NCI-H524 (cell line): ENCODE results near the gene BCOR.
A peak's percentile ranks its signal among the peaks of the same experiment; 100 is the strongest.

Experiments used
- DNase-seq, 2 experiments: peaks; one replicate each; lab custom pipeline; 2025; lab: John Stamatoyannopoulos, UW

The BCOR gene

GRCh38 chrX:40019541-40019940 is 78.2 kb downstream of the BCOR start:
- DNase-seq = no peak

- no peak for DNase-seq
Observed at GRCh38 chrX:40018041-40018440, 79.7 kb downstream of the BCOR start.

GRCh38 chrX:40016749-40017148 is 81.0 kb downstream of the BCOR start:
- DNase-seq = no peak

GRCh38 chrX:40015693-40016092 is 82.1 kb downstream of the BCOR start:
- DNase-seq = no peak

GRCh38 chrX:40013266-40014195 is 84.2 kb downstream of the BCOR start:
- DNase-seq = peak; percentile 53 to 70

GRCh38 chrX:40012868-40013265 is 84.9 kb downstream of the BCOR start:
- peak in 1 of 2 experiments; percentile 43 for DNase-seq

GRCh38 chrX:40012039-40012867 is 85.5 kb downstream of the BCOR start:
- peak; percentile 5 to 24 for DNase-seq

GRCh38 chrX:40011322-40012038 is 86.3 kb downstream of the BCOR start:
- no peak for DNase-seq

GRCh38 chrX:40010550-40011321 is 87.0 kb downstream of the BCOR start:
- peak in 1 of 2 experiments; percentile 23 for DNase-seq

GRCh38 chrX:40009890-40010289 is 87.9 kb downstream of the BCOR start:
- DNase-seq = peak in 1 of 2 experiments; percentile 23

- DNase-seq = peak in 1 of 2 experiments; percentile 33
Observed at GRCh38 chrX:40009462-40009851, 88.3 kb downstream of the BCOR start.

- DNase-seq = peak; percentile 78 to 83
Observed at GRCh38 chrX:40008791-40009461, 88.8 kb downstream of the BCOR start.

GRCh38 chrX:40007756-40008705 is 89.7 kb downstream of the BCOR start:
- DNase-seq = peak; percentile 36 to 69

- DNase-seq = no peak
Observed at GRCh38 chrX:40007131-40007755, 90.5 kb downstream of the BCOR start.

- peak in 1 of 2 experiments; percentile 32 for DNase-seq
Observed at GRCh38 chrX:40006106-40007017, 91.4 kb downstream of the BCOR start.

GRCh38 chrX:40005292-40006011 is 92.3 kb downstream of the BCOR start:
- DNase-seq = no peak

GRCh38 chrX:40004921-40005291 is 92.9 kb downstream of the BCOR start:
- no peak for DNase-seq

- DNase-seq = no peak
Observed at GRCh38 chrX:40004246-40004535, 93.6 kb downstream of the BCOR start.
